OCI-LY1 (cell line): ENCODE data around the gene PPP2R5C.

Experiments used
- EZH2 ChIP-seq: fragments of 200-600 bp; sonication (generic), shearing (Covaris generic); IDR thresholded peaks from 2 replicates; pipeline ENCODE4 v1.8.0; 2017; ENCODE audit warnings: borderline replicate concordance, mixed run types, mild to moderate bottlenecking, antibody characterized with exemption, low read length, moderate library complexity, mixed read lengths
- TF ChIP-seq, protein P1 (sequence below): fragments of 200-600 bp; sonication (generic), shearing (Covaris generic); IDR thresholded peaks from 2 replicates; pipeline ENCODE4 v1.5.1; 2017; ENCODE audit warnings: mild to moderate bottlenecking, antibody characterized with exemption, low read length, moderate library complexity, mixed read lengths

- TF ChIP-seq, protein P1, sequence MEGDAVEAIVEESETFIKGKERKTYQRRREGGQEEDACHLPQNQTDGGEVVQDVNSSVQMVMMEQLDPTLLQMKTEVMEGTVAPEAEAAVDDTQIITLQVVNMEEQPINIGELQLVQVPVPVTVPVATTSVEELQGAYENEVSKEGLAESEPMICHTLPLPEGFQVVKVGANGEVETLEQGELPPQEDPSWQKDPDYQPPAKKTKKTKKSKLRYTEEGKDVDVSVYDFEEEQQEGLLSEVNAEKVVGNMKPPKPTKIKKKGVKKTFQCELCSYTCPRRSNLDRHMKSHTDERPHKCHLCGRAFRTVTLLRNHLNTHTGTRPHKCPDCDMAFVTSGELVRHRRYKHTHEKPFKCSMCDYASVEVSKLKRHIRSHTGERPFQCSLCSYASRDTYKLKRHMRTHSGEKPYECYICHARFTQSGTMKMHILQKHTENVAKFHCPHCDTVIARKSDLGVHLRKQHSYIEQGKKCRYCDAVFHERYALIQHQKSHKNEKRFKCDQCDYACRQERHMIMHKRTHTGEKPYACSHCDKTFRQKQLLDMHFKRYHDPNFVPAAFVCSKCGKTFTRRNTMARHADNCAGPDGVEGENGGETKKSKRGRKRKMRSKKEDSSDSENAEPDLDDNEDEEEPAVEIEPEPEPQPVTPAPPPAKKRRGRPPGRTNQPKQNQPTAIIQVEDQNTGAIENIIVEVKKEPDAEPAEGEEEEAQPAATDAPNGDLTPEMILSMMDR = no peak
- TF ChIP-seq EZH2 = no peak
Measured at GRCh38 chr14:101945171-101945570, 183.7 kb downstream of the PPP2R5C start.
